Muscle layer of colon (tissue), 2 donors: Measurements from ENCODE around the gene LELP1.
"Not testable (repeated sequence)": the region's sequence is repeated elsewhere in the genome, so short reads cannot be mapped to it uniquely, and the experiment has no call there.

Source experiments
- H3K27ac ChIP-seq: one replicate; pipeline ENCODE4 v1.7.0; 2013; ENCODE audit warnings: low read depth, mild to moderate bottlenecking, low read length, moderate library complexity
- H3K27me3 ChIP-seq, 2 donors: one replicate each; pipeline ENCODE4 v1.7.0; 2013; ENCODE audit warnings: low read length in 2 of 2, mild to moderate bottlenecking in 2 of 2; ENCODE audit not compliant: insufficient read depth in 2 of 2, control insufficient read depth in 1 of 2
- H3K36me3 ChIP-seq: one replicate; pipeline ENCODE4 v1.7.0; 2013; ENCODE audit warnings: mild to moderate bottlenecking, low read length; ENCODE audit not compliant: insufficient read depth
- H3K4me1 ChIP-seq: one replicate; pipeline ENCODE4 v1.7.0; 2013; ENCODE audit warnings: mild to moderate bottlenecking, low read length; ENCODE audit not compliant: insufficient read depth
- H3K4me3 ChIP-seq, 2 donors: one replicate each; pipeline ENCODE4 v1.7.0; 2013; ENCODE audit warnings: low read length in 2 of 2, low read depth in 1 of 2, mild to moderate bottlenecking in 1 of 2, moderate library complexity in 1 of 2
- H3K9ac ChIP-seq: one replicate; pipeline ENCODE4 v1.7.0; 2013; ENCODE audit warnings: low read length
- H3K9me3 ChIP-seq: one replicate; pipeline ENCODE4 v1.7.0; 2013; ENCODE audit warnings: mild to moderate bottlenecking, low read length
- donor health status: abdominal sarcoma.
- donor health status: Adenocarcinoma of cecum.

The LELP1 gene

DNA sequence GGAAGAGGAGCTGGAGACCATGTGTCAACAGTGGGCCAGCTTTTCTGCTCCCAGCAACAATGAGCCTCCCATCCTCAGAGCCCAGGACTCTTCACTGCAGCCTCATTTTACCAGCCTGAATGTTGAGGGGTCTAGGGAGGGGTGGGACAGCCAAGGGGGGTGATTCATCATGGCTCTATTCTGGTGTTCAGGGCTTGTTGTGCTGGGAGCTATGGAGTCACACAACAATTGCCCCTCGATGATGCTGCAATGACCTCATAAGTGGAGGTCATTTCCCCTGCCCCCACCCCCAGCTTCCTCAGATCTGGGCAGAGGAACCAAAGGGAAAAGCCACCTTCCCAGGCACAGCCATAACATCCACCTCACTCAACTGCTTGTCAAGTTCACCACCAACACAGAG lies at the start of gene LELP1:
Gene LELP1, plus strand, starts transcription at position 301 of the 400 bp plus-strand sequence. CDS start 1,278 bp downstream, outside the sequence.
- Histone ChIP-seq H3K27me3 (no peaks in the 10 kb centered on the region), H3K9ac (no peak within 1 kb of the TSS), H3K27ac (no peak within 1 kb of the TSS), H3K9me3 (no peaks in the 10 kb centered on the region), H3K4me1 (no peaks in the 10 kb centered on the region), H3K36me3 (no peaks in the 10 kb centered on the region), H3K4me3 (no peak within 1 kb of the TSS)

DNA sequence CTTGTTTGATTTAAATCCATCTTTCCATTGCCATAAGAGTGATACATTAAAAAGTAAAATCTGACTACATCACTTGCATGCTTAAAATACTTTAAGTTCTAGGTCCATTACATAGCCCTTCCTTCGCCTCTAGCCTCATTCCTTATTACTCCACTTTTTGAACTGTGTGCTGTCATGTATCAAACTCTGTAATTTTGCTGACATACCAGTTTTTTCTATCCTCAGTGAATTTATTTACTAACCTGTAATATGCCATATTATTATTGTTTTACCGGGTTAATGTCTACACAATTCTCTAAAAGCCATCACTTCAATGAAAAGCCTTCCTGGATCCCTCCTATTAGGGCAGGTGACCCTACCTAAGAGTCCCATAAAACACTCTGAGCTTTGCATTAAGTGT lies 47.7 kb upstream of the LELP1 start:
- Histone ChIP-seq H3K36me3 (no peaks in the 10 kb centered on the region), H3K4me1 (no peaks in the 10 kb centered on the region), H3K9me3 (peaks cover 3% of the 10 kb centered on the region), H3K9ac (no peak overlapping the region), H3K27me3 (no peaks in the 10 kb centered on the region), H3K27ac (no peak overlapping the region), H3K4me3 (no peak overlapping the region)

DNA sequence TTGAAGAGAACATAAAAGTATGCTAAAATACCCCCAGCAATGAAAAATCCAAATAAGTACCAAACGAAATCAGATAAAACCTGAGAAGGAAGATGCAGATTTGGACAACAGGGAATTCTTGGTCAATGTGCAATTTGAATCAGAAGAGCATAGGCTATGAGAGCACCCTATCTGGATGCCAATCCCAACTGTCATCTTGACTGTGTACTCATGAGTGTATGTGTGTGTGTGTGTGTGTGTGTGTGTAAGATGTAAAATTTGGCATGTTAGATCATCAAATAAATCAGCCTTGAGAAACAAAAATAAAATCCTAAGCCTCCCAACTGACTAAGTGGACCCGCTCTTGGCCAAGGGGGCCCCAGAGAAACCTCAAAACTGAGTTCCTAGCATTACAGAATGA lies 34.5 kb upstream of the LELP1 start:
- Histone ChIP-seq H3K27ac (no peak overlapping the region), H3K27me3 (no peaks in the 10 kb centered on the region), H3K9me3 (no peaks in the 10 kb centered on the region), H3K4me3 (no peak overlapping the region), H3K36me3 (no peaks in the 10 kb centered on the region), H3K4me1 (no peaks in the 10 kb centered on the region), H3K9ac (no peak overlapping the region)

DNA sequence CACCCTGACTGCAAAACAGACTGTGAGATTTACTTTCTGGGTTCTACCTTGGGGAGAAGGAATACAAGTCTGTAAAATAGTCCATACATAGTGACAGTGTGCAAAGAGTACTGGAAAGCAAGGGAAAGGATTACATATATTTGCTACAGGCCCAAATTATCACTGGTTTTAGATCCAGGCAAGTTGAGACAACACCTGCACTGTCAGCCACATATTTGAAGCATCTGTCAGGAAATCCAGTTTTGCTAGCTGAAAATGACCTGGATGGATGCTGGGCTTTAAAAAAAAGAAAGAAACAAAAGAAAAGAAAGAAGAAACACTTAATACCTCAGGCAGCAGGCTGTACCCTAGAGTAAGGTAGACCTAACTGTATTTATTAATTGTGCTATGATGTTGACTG lies 28.6 kb upstream of the LELP1 start:
- Histone ChIP-seq H3K4me3 (no peak overlapping the region), H3K4me1 (no peaks in the 10 kb centered on the region), H3K9me3 (no peaks in the 10 kb centered on the region), H3K9ac (no peak overlapping the region), H3K27me3 (no peaks in the 10 kb centered on the region), H3K27ac (no peak overlapping the region), H3K36me3 (no peaks in the 10 kb centered on the region)

DNA sequence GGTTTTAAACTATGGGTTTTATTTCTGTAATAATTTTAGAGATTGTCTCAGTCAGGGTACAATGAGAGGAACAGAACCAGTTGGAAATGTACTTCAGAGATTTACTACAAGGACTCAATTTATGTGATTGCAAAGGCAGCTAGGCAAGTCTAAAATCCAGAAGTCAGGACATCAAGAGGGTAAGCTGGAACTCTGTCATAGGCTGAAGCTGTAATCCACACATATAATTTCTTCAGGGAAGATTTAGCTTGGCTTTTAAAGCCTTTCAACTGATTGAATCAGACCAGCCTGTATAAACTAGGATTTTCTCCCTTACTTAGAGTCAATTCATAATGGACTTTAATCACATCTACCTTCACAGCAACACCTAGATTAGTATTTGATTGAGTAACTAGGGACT lies 24.3 kb upstream of the LELP1 start:
- H3K36me3 ChIP-seq = no peaks in the 10 kb centered on the region
- H3K9ac ChIP-seq = no peak overlapping the region
- H3K4me3 ChIP-seq = no peak overlapping the region
- no peak overlapping the region for H3K27ac ChIP-seq
- no peaks in the 10 kb centered on the region for H3K27me3 ChIP-seq
- no peaks in the 10 kb centered on the region for H3K9me3 ChIP-seq
- no peaks in the 10 kb centered on the region for H3K4me1 ChIP-seq

DNA sequence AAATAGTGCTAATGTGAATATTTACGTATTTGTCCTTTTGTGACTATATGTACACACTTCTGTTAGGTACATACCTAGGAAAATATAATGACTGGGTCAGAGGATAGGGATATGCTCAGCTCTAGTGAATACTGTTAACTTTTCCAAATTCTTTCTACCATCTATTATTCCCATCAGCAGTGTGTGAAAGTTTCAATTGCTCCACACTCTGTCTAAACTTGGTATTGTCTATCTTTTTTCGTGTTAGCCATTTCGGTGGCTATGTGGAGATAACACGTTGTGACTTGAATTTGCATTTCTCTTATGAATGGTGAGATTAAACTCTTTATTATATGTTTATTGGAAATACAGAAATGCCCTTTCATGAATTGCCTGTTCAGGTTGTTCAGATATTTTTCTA lies 22.7 kb upstream of the LELP1 start:
- Histone ChIP-seq H3K36me3 (no peaks in the 10 kb centered on the region), H3K27ac (no peak overlapping the region), H3K27me3 (no peaks in the 10 kb centered on the region), H3K9me3 (no peaks in the 10 kb centered on the region), H3K4me1 (no peaks in the 10 kb centered on the region), H3K4me3 (no peak overlapping the region), H3K9ac (no peak overlapping the region)

DNA sequence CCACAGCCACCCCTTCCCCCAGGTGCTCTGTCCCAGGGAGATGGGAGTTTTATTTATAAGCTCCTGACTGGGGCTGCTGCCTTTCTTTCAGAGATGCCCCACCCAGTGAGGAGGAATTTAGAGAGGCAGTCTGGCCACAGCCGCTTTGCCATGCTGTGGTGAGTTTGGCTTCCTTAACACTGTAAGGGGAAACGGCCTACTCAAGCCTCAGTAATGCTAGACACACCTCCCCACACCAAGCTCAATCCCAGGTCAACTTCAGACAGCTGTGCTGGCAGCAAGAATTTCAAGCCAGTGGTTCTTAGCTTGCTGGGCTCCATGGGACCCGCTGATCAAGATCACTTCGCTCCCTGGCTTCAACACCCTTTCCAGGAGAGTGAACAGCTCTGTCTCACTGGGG lies 14.9 kb upstream of the LELP1 start:
- H3K36me3 ChIP-seq, H3K27me3 ChIP-seq, H3K4me3 ChIP-seq: not testable (repeated sequence)

DNA sequence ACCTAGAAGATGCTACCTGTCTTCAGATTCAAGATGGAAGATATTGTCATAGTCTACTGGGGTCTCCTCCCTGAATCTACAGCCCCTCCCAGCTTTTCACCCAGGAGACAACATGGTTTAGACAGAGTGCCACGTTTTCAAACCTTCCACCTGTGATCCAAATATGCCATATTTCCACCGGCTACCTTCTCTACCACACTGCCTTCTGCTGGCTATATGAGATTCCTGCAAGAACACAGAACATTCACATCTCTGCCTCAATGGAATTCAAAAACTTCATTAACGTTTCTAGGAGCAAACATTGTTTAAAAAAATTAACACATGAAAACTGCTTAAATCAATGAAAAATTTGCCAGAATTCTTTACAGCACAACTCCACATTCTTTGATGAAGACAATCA lies 12.9 kb upstream of the LELP1 start:
- Histone ChIP-seq H3K27ac (no peak overlapping the region), H3K4me3 (no peak overlapping the region), H3K9me3 (no peaks in the 10 kb centered on the region), H3K27me3 (no peaks in the 10 kb centered on the region), H3K9ac (no peak overlapping the region), H3K4me1 (no peaks in the 10 kb centered on the region), H3K36me3 (no peaks in the 10 kb centered on the region)

More for the DNA sequence above, 14.9 kb upstream of the LELP1 start:
- not testable (repeated sequence) for H3K4me1 ChIP-seq, H3K9me3 ChIP-seq, H3K9ac ChIP-seq, H3K27ac ChIP-seq

DNA sequence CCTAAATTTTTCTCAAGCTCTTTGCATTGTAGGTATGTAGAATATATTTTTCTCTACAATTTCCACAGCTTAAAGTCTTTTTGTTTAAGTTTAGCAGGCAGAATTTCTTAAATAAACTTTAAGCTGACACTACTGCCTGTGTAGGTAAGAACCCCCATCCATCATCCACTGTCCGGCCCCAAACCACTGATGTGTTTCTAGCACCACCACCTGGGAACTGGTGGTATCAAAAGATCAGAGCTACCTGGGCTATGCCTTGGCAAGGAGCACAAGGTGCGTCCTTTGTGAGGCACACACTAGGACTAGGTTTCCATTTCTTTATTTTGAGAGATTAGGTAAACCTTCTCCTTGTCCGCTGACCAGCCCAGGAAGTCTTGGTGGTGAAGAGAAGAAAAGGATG lies 10.5 kb upstream of the LELP1 start:
- Histone ChIP-seq H3K27me3 (no peaks in the 10 kb centered on the region), H3K4me3 (no peak overlapping the region), H3K27ac (no peak overlapping the region), H3K9ac (no peak overlapping the region), H3K36me3 (no peaks in the 10 kb centered on the region), H3K9me3 (no peaks in the 10 kb centered on the region), H3K4me1 (no peaks in the 10 kb centered on the region)

DNA sequence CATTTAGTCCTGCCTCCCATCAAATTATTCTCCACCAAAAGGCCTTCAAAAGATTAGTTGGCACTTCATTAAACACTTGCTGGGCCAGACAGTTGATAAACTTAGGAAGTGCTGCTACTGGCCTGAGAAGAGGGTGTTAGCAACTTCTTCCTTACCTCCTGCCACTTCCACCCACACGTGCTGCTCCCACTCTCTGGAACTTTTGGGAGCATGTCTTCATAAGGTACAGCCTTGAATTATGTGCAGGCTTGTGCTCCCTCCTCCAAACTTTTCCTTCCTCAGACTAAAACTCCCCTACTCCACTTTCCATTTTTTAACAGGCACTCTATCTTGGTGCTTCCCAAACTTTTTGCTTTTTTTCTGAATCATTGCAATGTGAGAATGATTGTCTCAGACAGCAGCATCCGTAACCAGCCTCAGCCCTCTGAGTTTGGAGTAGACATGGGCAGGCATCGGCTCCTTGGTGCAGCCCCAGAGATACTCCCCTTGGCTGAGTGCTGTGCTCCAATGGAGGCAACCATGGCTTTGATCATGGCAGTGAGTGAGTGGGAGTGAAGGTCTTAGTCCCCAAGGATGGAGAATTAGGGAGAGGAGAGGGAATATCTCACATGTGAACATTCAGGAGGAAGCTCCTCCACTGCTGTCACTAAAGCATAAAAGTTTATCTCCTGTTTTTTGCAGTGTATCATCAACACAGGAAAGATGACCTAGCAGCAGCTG lies 8.7 kb upstream of the LELP1 start:
- Histone ChIP-seq H3K36me3 (no peaks in the 10 kb centered on the region), H3K9ac (no peak overlapping the region), H3K4me3 (no peak overlapping the region), H3K27me3 (no peaks in the 10 kb centered on the region), H3K9me3 (no peaks in the 10 kb centered on the region), H3K4me1 (no peaks in the 10 kb centered on the region), H3K27ac (no peak overlapping the region)

DNA sequence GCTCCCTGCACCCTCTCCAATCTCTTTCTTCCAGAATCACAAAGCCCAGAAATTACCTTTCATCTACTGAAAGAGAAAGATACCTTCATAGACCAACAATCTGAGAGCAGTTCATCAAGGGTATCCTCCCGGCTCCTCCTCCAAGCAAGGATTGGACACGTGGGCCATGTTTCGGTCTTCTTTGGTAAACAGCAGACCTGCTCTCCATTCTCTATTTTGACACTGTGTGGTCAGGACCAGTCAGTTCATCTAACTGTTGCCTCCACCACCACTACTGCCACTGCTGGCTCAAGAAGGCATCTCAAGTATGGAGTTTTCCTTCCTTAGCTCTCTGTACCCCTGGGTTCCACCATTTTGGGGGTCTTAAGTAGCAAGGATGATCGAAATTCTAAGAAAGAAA lies 8.0 kb upstream of the LELP1 start:
- Histone ChIP-seq H3K9ac (no peak overlapping the region), H3K27me3 (no peaks in the 10 kb centered on the region), H3K27ac (no peak overlapping the region), H3K9me3 (no peaks in the 10 kb centered on the region), H3K36me3 (no peaks in the 10 kb centered on the region), H3K4me1 (no peaks in the 10 kb centered on the region), H3K4me3 (no peak overlapping the region)

DNA sequence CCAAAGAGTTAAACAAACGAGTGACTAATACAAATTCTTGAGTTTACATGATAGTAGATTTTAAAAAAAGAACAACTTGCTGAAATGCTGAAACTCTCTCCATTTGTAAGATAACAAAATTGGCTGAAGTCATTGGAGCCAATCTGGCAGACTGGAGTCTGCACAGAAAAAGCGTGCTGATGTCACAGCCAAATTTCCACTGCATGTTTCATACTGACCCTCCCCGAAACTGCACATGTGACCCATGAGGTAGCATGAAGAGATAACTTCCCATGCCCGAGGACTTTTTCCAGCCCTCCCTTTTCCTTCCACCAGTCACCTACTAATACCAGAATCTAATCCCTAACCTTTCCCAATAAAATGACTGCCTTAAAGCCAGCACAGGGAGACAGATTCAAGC lies 1.2 kb upstream of the LELP1 start:
- H3K27me3 ChIP-seq = no peaks in the 10 kb centered on the region
- H3K4me3 ChIP-seq = no peak overlapping the region
- H3K27ac ChIP-seq = no peak overlapping the region
- H3K4me1 ChIP-seq = no peaks in the 10 kb centered on the region
- H3K9ac ChIP-seq = no peak overlapping the region
- H3K36me3 ChIP-seq = no peaks in the 10 kb centered on the region
- no peaks in the 10 kb centered on the region for H3K9me3 ChIP-seq
